NB4 (cell line): ENCODE results near the gene RIT2.

ENCODE experiments used
- MYC ChIP-seq: IDR thresholded peaks from 2 replicates; pipeline ENCODE4 v1.6.1; 2011; ENCODE audit warnings: low read depth, low read length
- POLR2A ChIP-seq: IDR thresholded peaks from 2 replicates; pipeline ENCODE4 v1.6.1; 2011; ENCODE audit warnings: mild to moderate bottlenecking; ENCODE audit not compliant: insufficient read length; ENCODE audit errors: extremely low read depth
- TF ChIP-seq, protein P1 (sequence below): IDR thresholded peaks from one replicate; pipeline ENCODE4 v1.5.1; 2012; ENCODE audit warnings: low read depth, low read length
- TF ChIP-seq, protein P2 (sequence below): IDR thresholded peaks from 2 replicates; pipeline ENCODE4 v1.6.1; 2011; ENCODE audit warnings: low read depth, low read length

DNA sequence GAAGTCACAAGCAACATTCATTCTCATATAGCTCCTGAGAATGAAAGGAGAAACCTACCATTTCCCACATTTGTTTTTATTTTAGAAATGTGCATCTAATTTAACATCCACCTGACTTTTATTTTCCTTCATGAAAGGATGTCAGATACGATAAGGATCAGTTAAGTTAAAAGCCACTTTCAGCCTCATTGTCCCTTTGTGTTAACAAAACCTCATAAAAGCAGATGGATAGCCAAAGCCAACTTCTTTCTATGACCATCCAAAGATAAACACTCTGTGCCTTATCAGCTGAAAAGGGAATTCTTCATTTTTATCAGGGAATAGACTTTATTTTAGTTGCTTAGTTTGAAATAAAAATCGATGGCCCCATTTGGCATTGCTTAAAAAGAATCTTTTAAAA, 25.7 kb upstream of the RIT2 start:
- TF ChIP-seq, protein P1, sequence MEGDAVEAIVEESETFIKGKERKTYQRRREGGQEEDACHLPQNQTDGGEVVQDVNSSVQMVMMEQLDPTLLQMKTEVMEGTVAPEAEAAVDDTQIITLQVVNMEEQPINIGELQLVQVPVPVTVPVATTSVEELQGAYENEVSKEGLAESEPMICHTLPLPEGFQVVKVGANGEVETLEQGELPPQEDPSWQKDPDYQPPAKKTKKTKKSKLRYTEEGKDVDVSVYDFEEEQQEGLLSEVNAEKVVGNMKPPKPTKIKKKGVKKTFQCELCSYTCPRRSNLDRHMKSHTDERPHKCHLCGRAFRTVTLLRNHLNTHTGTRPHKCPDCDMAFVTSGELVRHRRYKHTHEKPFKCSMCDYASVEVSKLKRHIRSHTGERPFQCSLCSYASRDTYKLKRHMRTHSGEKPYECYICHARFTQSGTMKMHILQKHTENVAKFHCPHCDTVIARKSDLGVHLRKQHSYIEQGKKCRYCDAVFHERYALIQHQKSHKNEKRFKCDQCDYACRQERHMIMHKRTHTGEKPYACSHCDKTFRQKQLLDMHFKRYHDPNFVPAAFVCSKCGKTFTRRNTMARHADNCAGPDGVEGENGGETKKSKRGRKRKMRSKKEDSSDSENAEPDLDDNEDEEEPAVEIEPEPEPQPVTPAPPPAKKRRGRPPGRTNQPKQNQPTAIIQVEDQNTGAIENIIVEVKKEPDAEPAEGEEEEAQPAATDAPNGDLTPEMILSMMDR: no peak
- TF ChIP-seq MYC: no peak
- no peak for TF ChIP-seq POLR2A
- TF ChIP-seq, protein P2, sequence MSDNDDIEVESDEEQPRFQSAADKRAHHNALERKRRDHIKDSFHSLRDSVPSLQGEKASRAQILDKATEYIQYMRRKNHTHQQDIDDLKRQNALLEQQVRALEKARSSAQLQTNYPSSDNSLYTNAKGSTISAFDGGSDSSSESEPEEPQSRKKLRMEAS: no peak
